Measurements from ENCODE around the gene RBM10. TPM values are rescaled to one million over a fixed set of nuclear protein-coding genes. Genes with fewer than 3 reads are reported as not detected.

The RBM10 gene
- total and polyA plus RNA-seq, 2 experiments from 2014 or later: 26.4 to 29.2 TPM

DNA sequence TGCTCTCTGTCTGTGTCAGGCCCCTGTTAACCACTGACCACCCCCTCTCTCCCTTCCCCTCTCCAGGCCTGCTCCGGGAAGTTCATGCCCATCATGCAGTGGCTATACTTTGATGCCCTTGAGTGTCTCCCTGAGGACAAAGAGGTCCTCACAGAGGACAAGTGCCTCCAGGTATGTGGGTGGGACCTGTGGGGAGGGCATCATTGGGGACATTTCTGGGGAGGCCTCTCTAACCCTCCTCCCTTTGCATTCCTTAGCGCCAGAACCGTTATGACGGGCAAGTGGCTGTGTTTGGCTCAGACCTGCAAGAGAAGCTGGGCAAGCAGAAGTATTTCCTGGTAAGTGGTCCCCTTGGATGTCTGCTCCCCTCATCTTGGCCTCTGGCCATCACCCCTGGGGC lies 57.9 kb downstream of the RBM10 start:
- Histone ChIP-seq H2AFZ (no peak overlapping the region), H3K36me3 (replicated peaks; ENCODE audit: insufficient read depth, low read depth) (no peaks in the 10 kb centered on the region), H3K9me2 (replicated peaks; ENCODE audit: insufficient read depth) (no peaks in the 10 kb centered on the region), H3K4me1 (ENCODE audit: insufficient read depth) (peaks cover 8% of the 10 kb centered on the region), H3K4me2 (no peak overlapping the region), H4K20me1 (ENCODE audit: insufficient read depth, poor library complexity, severe bottlenecking) (peaks cover 15% of the 10 kb centered on the region), H3K27me3 (no peaks in the 10 kb centered on the region), H3K9me3 (ENCODE audit: low read depth) (no peaks in the 10 kb centered on the region), H3K79me2 (peaks cover 50% of the 10 kb centered on the region), H3K27ac (no peak overlapping the region), H3K4me3 (no peak overlapping the region)
- TF ChIP-seq EZH2 (IDR thresholded peaks at IDR 0.05; ENCODE audit: borderline replicate concordance) (no peak), EZH2phosphoT487 (IDR thresholded peaks at IDR 0.05; ENCODE audit: low read depth, severe bottlenecking, unreplicated experiment) (no peak)
- TF ChIP-seq, protein P1, sequence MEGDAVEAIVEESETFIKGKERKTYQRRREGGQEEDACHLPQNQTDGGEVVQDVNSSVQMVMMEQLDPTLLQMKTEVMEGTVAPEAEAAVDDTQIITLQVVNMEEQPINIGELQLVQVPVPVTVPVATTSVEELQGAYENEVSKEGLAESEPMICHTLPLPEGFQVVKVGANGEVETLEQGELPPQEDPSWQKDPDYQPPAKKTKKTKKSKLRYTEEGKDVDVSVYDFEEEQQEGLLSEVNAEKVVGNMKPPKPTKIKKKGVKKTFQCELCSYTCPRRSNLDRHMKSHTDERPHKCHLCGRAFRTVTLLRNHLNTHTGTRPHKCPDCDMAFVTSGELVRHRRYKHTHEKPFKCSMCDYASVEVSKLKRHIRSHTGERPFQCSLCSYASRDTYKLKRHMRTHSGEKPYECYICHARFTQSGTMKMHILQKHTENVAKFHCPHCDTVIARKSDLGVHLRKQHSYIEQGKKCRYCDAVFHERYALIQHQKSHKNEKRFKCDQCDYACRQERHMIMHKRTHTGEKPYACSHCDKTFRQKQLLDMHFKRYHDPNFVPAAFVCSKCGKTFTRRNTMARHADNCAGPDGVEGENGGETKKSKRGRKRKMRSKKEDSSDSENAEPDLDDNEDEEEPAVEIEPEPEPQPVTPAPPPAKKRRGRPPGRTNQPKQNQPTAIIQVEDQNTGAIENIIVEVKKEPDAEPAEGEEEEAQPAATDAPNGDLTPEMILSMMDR (IDR thresholded peaks at IDR 0.05; ENCODE audit: poor library complexity): no peak
- 91% methylated on average over 4 of the region's 4 CpGs for WGBS (ENCODE audit: low lambda C conversion rate, missing lambda C conversion rate)
- no peak for DNase-seq (ENCODE audit: low spot score)

DNA sequence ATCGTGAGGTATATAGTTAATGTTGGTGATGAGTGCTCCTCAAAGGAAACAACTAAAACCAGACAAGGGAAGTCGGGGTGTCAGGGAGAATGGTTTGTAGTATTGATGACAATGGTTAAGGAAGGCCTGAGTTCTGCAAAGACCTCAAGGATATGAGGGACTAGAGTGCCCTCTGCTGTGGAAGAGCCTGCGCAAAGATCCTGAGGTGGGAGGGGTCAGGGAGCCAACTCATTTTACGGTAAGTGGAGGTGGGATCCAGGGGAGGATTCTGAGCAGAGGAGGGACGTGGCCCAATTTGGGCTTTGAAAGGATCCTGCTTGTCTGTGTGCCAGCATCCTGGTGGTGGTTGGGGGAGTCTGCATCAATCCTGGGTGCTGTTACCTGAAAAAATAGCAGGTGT lies 59.9 kb downstream of the RBM10 start:
- no peak for DNase-seq (ENCODE audit: low spot score)
- H3K4me3 ChIP-seq: no peak overlapping the region
- H3K27ac ChIP-seq: no peak overlapping the region
- TF ChIP-seq, protein P1 (IDR thresholded peaks at IDR 0.05; ENCODE audit: poor library complexity): no peak
- TF ChIP-seq EZH2phosphoT487 (IDR thresholded peaks at IDR 0.05; ENCODE audit: low read depth, severe bottlenecking, unreplicated experiment) (no peak), EZH2 (IDR thresholded peaks at IDR 0.05; ENCODE audit: borderline replicate concordance) (no peak)
- H3K36me3 ChIP-seq (replicated peaks; ENCODE audit: insufficient read depth, low read depth): no peaks in the 10 kb centered on the region
- H3K9me2 ChIP-seq (replicated peaks; ENCODE audit: insufficient read depth): no peaks in the 10 kb centered on the region
- no peak overlapping the region for H2AFZ ChIP-seq
- H3K4me1 ChIP-seq (ENCODE audit: insufficient read depth): no peaks in the 10 kb centered on the region
- 80% methylated on average over 5 of the region's 5 CpGs for WGBS (ENCODE audit: low lambda C conversion rate, missing lambda C conversion rate)
- no peaks in the 10 kb centered on the region for H3K9me3 ChIP-seq (ENCODE audit: low read depth)
- H3K27me3 ChIP-seq: no peaks in the 10 kb centered on the region
- H4K20me1 ChIP-seq (ENCODE audit: insufficient read depth, poor library complexity, severe bottlenecking): no peaks in the 10 kb centered on the region
- H3K79me2 ChIP-seq: peaks cover 33% of the 10 kb centered on the region
- H3K4me2 ChIP-seq: no peak overlapping the region

DNA sequence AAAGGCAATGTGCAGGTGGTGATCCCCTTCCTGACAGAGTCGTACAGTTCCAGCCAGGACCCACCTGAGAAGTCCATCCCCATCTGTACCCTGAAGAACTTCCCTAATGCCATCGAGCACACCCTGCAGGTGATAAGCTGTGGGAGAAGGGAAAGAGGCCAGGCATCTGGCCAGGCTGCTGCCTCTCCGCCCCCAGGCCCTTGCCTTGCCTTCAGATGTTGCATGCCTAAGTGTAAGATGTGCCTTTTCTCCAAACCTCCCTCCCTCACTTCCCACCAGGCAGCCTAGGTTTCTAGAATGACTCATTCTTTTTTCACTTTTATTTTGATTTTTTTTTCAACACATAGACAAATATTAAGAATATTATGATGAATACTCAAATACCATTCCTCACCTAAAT lies 61.3 kb downstream of the RBM10 start:
- Histone ChIP-seq H3K4me2 (no peak overlapping the region), H3K79me2 (peaks cover 20% of the 10 kb centered on the region), H3K4me3 (no peak overlapping the region), H2AFZ (no peak overlapping the region), H3K4me1 (ENCODE audit: insufficient read depth) (no peaks in the 10 kb centered on the region), H3K9me2 (replicated peaks; ENCODE audit: insufficient read depth) (no peaks in the 10 kb centered on the region), H3K9me3 (ENCODE audit: low read depth) (no peaks in the 10 kb centered on the region), H3K36me3 (replicated peaks; ENCODE audit: insufficient read depth, low read depth) (no peaks in the 10 kb centered on the region), H4K20me1 (ENCODE audit: insufficient read depth, poor library complexity, severe bottlenecking) (no peaks in the 10 kb centered on the region), H3K27ac (no peak overlapping the region), H3K27me3 (no peaks in the 10 kb centered on the region)
- TF ChIP-seq, protein P1 (IDR thresholded peaks at IDR 0.05; ENCODE audit: poor library complexity): no peak
- TF ChIP-seq EZH2 (IDR thresholded peaks at IDR 0.05; ENCODE audit: borderline replicate concordance) (no peak), EZH2phosphoT487 (IDR thresholded peaks at IDR 0.05; ENCODE audit: low read depth, severe bottlenecking, unreplicated experiment) (no peak)
- WGBS (ENCODE audit: low lambda C conversion rate, missing lambda C conversion rate): 84% methylated on average over 3 of the region's 3 CpGs
- no peak for DNase-seq (ENCODE audit: low spot score)

DNA sequence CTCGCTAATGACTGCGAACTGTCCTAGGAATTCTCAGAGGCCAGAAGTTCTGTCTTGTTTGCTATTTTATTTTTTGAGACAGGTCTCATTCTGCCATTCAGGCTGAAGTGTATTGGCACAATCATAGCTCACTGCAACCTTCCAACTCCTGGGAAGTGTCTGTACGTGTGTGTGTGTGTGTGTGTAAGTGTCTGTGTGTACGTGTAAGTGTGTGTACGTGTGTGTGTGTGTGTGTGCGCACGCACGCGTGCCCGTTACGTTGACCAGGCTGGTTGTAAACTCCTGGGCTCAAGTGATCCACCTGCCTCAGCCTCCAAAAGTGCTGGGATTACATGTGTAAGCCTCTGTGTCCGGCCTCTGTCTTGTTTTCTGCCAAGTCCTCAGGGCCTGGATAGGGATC lies 63.1 kb downstream of the RBM10 start:
- H3K4me2 ChIP-seq: no peak overlapping the region
- no peaks in the 10 kb centered on the region for H4K20me1 ChIP-seq (ENCODE audit: insufficient read depth, poor library complexity, severe bottlenecking)
- H3K4me1 ChIP-seq (ENCODE audit: insufficient read depth): no peaks in the 10 kb centered on the region
- TF ChIP-seq EZH2phosphoT487 (IDR thresholded peaks at IDR 0.05; ENCODE audit: low read depth, severe bottlenecking, unreplicated experiment): no peak
- TF ChIP-seq, protein P1 (IDR thresholded peaks at IDR 0.05; ENCODE audit: poor library complexity): no peak
- no peak for TF ChIP-seq EZH2 (IDR thresholded peaks at IDR 0.05; ENCODE audit: borderline replicate concordance)
- H2AFZ ChIP-seq: no peak overlapping the region
- H3K27me3 ChIP-seq: no peaks in the 10 kb centered on the region
- H3K79me2 ChIP-seq: peaks cover 9% of the 10 kb centered on the region
- H3K27ac ChIP-seq: no peak overlapping the region
- no peak overlapping the region for H3K4me3 ChIP-seq
- H3K9me2 ChIP-seq (replicated peaks; ENCODE audit: insufficient read depth): no peaks in the 10 kb centered on the region
- no peaks in the 10 kb centered on the region for H3K9me3 ChIP-seq (ENCODE audit: low read depth)
- H3K36me3 ChIP-seq (replicated peaks; ENCODE audit: insufficient read depth, low read depth): no peaks in the 10 kb centered on the region
- no peak for DNase-seq (ENCODE audit: low spot score)
- WGBS (ENCODE audit: low lambda C conversion rate, missing lambda C conversion rate): 89% methylated on average over 12 of the region's 12 CpGs

Measured in hepatocyte (in vitro differentiated cells).